ENCODE results near the gene AEBP1.
A peak's percentile ranks its signal among the peaks of the same experiment; 100 is the strongest.

AEBP1 gene

DNA sequence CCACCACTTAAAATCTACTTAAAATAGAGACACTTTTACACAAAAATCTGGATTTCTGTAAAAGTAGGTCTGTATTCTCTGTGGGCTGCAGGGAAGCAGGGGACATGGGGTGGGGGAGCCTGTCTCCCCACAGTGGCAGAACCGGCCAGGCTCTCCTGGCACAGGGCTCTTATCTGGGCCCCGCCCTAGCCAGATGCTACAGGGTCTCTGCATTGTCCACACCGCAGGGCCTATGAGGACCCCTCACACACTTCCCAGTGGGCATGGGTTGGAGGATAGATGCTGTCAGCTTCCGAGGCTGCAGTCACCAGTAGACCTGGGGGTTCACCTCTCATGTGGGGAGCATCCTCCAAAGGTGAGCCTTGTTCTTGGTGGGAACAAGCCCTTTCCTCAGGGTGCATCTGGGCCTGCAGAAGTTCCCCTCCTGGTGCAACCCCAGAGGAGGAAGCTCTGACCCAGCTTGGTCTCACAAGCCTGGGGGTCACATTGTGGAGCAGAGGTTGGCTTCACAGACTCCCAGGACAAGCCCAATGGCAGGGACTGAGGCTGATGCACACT is 52.4 kb downstream of the AEBP1 start:
- no peak for DNase-seq (ENCODE audit: low spot score)

- no peak for DNase-seq (ENCODE audit: low spot score)
Measured at GRCh38 chr7:44157116-44158080, 53.3 kb downstream of the AEBP1 start.

- no peak for DNase-seq (ENCODE audit: low spot score)
Measured at GRCh38 chr7:44158096-44158872, 54.1 kb downstream of the AEBP1 start.

DNA sequence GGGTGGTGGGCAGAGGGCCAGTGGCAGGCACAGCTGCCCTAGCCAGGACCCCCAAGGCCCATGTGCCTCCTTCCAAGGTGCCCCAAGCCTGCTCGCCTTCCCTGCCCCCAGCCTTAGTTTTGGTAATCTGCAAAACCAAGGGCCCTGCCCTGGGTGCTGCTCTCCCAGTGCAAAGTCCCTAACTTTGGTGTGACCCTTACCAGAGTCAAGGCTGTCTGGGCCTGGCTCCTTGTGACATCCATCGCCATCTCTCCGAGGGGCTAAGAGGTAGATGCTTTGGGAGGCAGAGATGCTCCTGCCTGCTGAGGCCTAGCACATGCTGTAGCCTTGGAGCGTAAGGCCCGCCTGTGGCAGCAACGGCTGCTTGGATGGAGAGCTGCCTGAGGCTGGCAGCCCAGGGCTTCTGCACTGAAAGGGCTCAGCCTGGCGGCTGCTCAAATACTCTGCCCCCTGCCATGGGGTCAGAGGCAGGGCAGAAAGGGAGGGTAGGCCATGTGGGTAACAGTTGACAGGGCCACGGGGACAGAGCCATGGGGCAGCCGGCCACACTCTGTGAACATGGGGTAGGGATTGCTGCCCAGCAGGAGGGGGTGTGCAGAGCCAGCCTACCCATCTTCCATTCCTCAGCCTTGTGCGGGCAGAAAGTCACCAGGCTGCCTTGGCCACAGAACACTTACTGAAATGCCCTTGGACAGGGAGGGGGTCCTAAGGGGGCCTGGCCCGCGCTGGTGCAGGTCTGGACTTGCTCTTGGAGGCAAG is 54.9 kb downstream of the AEBP1 start:
- no peak for DNase-seq (ENCODE audit: low spot score)

GRCh38 chr7:44159824-44160630 is 55.9 kb downstream of the AEBP1 start:
- DNase-seq (ENCODE audit: low spot score) = no peak

DNA sequence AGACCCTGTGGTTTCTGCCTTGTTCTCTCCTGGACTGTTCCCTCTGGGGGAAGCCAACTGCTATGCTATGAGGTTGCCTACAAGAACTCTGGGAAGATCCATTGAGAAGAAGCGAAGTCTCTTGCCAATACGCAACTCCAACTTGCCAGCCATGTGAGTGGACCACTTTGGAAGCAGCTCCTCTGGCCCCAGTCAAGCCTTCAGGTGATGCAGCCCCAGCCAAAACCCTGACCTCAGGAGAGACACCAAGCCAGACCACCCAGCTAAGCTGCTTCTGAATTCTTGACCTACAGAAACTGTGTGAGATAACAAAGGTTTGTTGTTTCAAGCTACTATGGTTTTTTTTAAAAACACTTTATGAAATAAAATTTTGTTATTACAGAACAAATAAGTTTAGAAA is 57.2 kb downstream of the AEBP1 start:
- no peak for DNase-seq (ENCODE audit: low spot score)

DNA sequence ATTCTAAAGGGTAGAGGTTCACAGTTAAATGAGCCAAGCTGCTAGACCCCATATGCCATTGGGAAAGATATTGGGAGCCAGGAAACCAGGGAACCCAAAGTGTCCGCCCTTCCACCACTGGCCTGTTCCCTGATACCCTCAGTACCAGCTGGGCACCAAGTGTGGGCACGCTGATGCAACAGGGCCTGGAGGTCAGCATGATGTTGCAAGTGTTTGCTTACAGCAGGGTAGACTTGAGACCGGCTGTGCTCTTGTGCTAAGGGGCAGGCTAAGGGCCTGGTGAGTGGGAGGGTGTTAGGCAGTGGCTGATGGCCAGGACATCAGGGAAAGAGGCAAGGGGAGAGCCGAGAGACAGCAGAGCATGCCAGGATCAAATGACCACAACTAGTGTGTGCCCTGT is 58.0 kb downstream of the AEBP1 start:
- DNase-seq (ENCODE audit: low spot score) = no peak

- DNase-seq (ENCODE audit: low spot score) = no peak
Measured at GRCh38 chr7:44162785-44163395, 58.7 kb downstream of the AEBP1 start.

DNA sequence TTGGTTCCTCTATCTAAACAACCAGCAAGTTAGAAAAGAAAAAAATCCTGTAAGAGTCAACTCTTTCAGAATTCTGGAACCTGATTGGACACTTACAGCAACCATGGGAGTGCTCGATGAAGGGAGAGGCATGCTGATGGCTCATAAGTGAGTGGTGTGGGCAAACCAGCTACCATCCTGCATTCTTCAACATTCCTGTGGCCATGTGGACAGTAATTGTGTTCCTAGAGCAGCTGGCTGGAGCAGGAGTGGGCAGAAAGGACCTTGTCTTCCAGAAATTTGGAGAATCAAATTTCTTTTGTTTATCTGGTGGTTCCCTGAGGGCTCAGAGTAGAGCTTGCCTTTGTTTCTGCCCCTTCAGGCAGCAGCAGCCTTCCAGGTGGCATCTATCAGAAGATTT is 59.4 kb downstream of the AEBP1 start:
- DNase-seq (ENCODE audit: low spot score) = peak; percentile 90

Measured in kidney tubule cell (primary cell).